Right lobe of liver (tissue), 6 donors: ENCODE data around the gene LHX8. TPM values are rescaled to one million over a fixed set of nuclear protein-coding genes. Genes with fewer than 3 reads are reported as not detected.

Experiments
- ATAC-seq, 4 donors: fragments of 200-7000 bp; cut with Tn5 transposase; one replicate each; pipeline ENCODE4 v1.9.1; 2020; ENCODE audit warnings: mild to moderate bottlenecking in 4 of 4, moderate library complexity in 4 of 4
- DNase-seq, 3 donors: peaks; one replicate each; pipeline ENCODE4 v3.0.0-alpha.2; 2020
- H3K27ac ChIP-seq, 3 donors: fragments of 200-600 bp; one replicate each; pipeline ENCODE4 v1.8.0; 2022
- H3K27me3 ChIP-seq, 2 donors: fragments of 200-600 bp; one replicate each; pipeline ENCODE4 v1.8.0; 2022
- H3K36me3 ChIP-seq, 4 donors: fragments of 200-600 bp; sonication (generic) in 1 of 4; one replicate each; pipeline versions ENCODE4 v1.5.1 to v1.8.0; 2017 to 2022; ENCODE audit warnings: control low read depth in 1 of 4
- H3K4me1 ChIP-seq, 4 donors: fragments of 200-600 bp; sonication (generic) in 1 of 4; one replicate each; pipeline versions ENCODE4 v1.5.1 to v1.8.0; 2017 to 2022; ENCODE audit warnings: control low read depth in 1 of 4
- H3K4me3 ChIP-seq, 3 donors: fragments of 200-600 bp; one replicate each; pipeline ENCODE4 v1.8.0; 2022
- H3K9me3 ChIP-seq, 4 donors: fragments of 200-600 bp; sonication (generic) in 1 of 4; one replicate each; pipeline versions ENCODE4 v1.5.1 to v1.8.0; 2017 to 2022; ENCODE audit warnings: control low read depth in 1 of 4
- POLR2A ChIP-seq: fragments of 450-650 bp; IDR thresholded peaks from one replicate; pipeline ENCODE4 v1.6.1; 2017; ENCODE audit warnings: antibody characterized with exemption, mild to moderate bottlenecking
- WGBS: methylation state at CpG from one replicate; pipeline ENCODE4 v1.1.6; 2018; ENCODE audit warnings: low coverage, low lambda C conversion rate; ENCODE audit not compliant: insufficient coverage; ENCODE audit errors: missing lambda C conversion rate; 5-methylcytosine and 5-hydroxymethylcytosine counted together
- intact Hi-C, 2 donors: fragments of 100-400 bp; cut with DNase I; formaldehyde crosslinking; loops; one replicate each; pipeline versions ENCODE4 v1.11.2 to v1.14.1; 2022
- total RNA-seq, 6 experiments: library from RNA; depleted of rRNA in 2 of 6; stranded (reverse); fragments of >200 nt in 2 of 6; fragmentation: NEBNext Ultra II Directional in 3 of 6; extraction: Animal tissue kit (Norgen Biotek cat#: 25700) in 3 of 6; gene quantifications; one replicate each; pipeline versions ENCODE4 v1.1.0 to v1.2.4, GENCODE V29; 2016 to 2023
- TF ChIP-seq, protein P1 (sequence below), 4 donors: fragments of 200-600 bp in 3 of 4; fragments of 450-650 bp in 1 of 4; IDR thresholded peaks; one replicate each; pipeline versions ENCODE4 v1.5.1 to v1.8.0; 2016 to 2022; ENCODE audit warnings: antibody characterized with exemption in 4 of 4, mild to moderate bottlenecking in 2 of 4
- donor health status: DM: no; HTN: yes; CAD: no.
- donor health status: DM: no; HTN: no; CAD: no.
- donor health status: DM: no; HTN: no; CAD: no.
- donor health status: DM: no; HTN: yes; CAD: no.
- donor health status: DM: no; HTN: yes; CAD: no.

The LHX8 gene
- total RNA-seq, 6 experiments from 2014 or later = not detected

- TF ChIP-seq, protein P1, sequence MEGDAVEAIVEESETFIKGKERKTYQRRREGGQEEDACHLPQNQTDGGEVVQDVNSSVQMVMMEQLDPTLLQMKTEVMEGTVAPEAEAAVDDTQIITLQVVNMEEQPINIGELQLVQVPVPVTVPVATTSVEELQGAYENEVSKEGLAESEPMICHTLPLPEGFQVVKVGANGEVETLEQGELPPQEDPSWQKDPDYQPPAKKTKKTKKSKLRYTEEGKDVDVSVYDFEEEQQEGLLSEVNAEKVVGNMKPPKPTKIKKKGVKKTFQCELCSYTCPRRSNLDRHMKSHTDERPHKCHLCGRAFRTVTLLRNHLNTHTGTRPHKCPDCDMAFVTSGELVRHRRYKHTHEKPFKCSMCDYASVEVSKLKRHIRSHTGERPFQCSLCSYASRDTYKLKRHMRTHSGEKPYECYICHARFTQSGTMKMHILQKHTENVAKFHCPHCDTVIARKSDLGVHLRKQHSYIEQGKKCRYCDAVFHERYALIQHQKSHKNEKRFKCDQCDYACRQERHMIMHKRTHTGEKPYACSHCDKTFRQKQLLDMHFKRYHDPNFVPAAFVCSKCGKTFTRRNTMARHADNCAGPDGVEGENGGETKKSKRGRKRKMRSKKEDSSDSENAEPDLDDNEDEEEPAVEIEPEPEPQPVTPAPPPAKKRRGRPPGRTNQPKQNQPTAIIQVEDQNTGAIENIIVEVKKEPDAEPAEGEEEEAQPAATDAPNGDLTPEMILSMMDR (IDR thresholded peaks at IDR 0.05) = no peak
- TF ChIP-seq POLR2A = no peak
- Histone ChIP-seq H3K36me3 (no peaks in the 10 kb centered on the region), H3K4me3 (peak overlapping the region in 2 of 3 donors; percentile 5 to 25), H3K27ac (no peak overlapping the region), H3K9me3 (no peaks in the 10 kb centered on the region), H3K4me1 (peaks cover 0 to 19% (median 0%) of the 10 kb centered on the region in 4 donors), H3K27me3 (peaks cover 18 to 66% of the 10 kb centered on the region in 2 donors)
- ATAC-seq (peak; percentile 9 to 43 (median 22)), DNase-seq (no peak)
- intact Hi-C loops = no loop called here
- WGBS = 8% methylated on average over 23 of the region's 54 CpGs
Measured at GRCh38 chr1:75134647-75135572, 722 bp downstream of the LHX8 start.

- Histone ChIP-seq H3K27me3 (peaks cover 18 to 70% of the 10 kb centered on the region in 2 donors), H3K4me1 (peaks cover 0 to 19% (median 0%) of the 10 kb centered on the region in 4 donors), H3K27ac (no peak overlapping the region), H3K36me3 (no peaks in the 10 kb centered on the region), H3K4me3 (peak overlapping the region in 2 of 3 donors; percentile 5 to 25), H3K9me3 (no peaks in the 10 kb centered on the region)
- no peak for TF ChIP-seq POLR2A
- TF ChIP-seq, protein P1 (IDR thresholded peaks at IDR 0.05) = no peak
- WGBS = 3% methylated on average over 20 of the region's 23 CpGs
- intact Hi-C loops = no loop called here
- no peak for DNase-seq
- ATAC-seq = peak in 1 of 4 donors; percentile 13
Measured at GRCh38 chr1:75135573-75136194, 1.5 kb downstream of the LHX8 start.

DNA sequence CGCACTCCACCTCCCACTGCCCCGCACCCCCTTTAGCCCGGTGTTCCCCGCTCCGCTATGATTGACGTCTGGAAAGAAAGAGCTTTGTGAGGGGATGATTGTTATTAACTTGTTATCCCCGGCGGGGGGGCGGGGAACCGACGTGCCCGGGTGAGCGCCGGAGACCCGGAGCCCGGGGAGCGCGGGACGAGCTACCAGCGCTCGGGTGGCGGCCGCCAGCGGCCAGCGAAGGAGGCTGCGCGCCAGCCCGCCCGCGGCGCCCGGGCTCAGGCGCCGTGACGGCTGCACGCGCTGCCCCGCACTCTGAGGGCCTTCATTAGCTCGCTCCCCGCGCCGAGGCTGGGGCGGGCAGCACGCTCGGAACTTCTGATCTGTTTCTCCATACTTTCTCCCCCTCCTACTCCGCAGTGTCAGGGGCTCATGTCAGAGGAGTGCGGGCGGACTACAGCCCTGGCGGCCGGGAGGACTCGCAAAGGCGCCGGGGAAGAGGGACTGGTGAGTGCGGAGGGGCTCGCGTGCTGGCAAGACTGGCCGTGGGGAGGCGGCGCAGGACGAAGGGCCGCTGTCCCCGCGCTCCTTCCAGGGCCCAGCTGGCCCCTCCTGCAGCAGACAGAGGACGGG lies 2.1 kb downstream of the LHX8 start:
- H3K9me3 ChIP-seq = no peaks in the 10 kb centered on the region
- H3K4me1 ChIP-seq = peaks cover 0 to 19% (median 0%) of the 10 kb centered on the region in 4 donors
- H3K27me3 ChIP-seq = peaks cover 17 to 64% of the 10 kb centered on the region in 2 donors
- intact Hi-C loops = no loop called here
- no peak overlapping the region for H3K4me3 ChIP-seq
- no peaks in the 10 kb centered on the region for H3K36me3 ChIP-seq
- H3K27ac ChIP-seq = no peak overlapping the region
- DNase-seq (no peak), ATAC-seq (peak; percentile 53 to 61 (median 59))
- 4% methylated on average over 23 of the region's 64 CpGs for WGBS
- no peak for TF ChIP-seq POLR2A
- TF ChIP-seq, protein P1 (IDR thresholded peaks at IDR 0.05) = no peak

DNA sequence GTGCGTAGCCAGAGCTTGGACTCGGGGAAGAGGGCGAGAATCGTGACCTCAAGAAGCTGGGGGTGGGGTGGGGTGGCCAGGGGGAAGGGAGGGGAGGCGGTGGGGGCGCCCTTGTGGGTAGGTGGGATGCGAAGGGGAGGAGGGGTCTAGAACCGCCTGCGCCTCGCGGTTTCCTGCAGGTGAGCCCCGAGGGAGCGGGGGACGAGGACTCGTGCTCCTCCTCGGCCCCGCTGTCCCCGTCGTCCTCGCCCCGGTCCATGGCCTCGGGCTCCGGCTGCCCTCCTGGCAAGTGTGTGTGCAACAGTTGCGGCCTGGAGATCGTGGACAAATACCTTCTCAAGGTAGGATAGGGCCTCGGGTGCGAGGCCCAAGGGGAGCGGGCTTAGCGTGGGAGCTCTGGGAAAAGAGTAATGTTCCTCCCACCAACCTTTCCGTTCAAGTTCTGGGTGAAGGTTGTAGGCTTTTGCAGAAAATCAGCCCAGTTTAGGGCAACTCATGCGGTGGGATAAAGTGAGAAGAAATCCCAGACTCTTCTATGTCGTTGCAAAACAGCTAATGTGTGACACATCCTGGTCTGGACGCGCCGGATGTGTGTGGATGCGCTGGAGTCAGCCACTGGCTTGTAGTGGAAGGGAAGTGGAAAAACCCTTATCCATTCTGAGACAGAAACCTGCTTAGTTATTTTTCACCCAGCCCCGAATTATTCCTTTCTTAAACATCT lies 2.9 kb downstream of the LHX8 start:
- Histone ChIP-seq H3K27me3 (peaks cover 9 to 63% of the 10 kb centered on the region in 2 donors), H3K9me3 (no peaks in the 10 kb centered on the region), H3K4me1 (peaks cover 0 to 19% (median 0%) of the 10 kb centered on the region in 4 donors), H3K27ac (no peak overlapping the region), H3K36me3 (no peaks in the 10 kb centered on the region), H3K4me3 (no peak overlapping the region)
- intact Hi-C loops = no loop called here
- 9% methylated on average over 13 of the region's 37 CpGs for WGBS
- DNase-seq = no peak
- peak in 3 of 4 donors; percentile 16 to 50 (median 33) for ATAC-seq
- TF ChIP-seq, protein P1 (IDR thresholded peaks at IDR 0.05) = no peak
- no peak for TF ChIP-seq POLR2A
